ENCODE measurements around the gene CALML3.

The CALML3 gene

GRCh38 chr10:5496261-5497250 lies 28.2 kb upstream of the CALML3 start:
- ChIA-PET CTCF (interaction anchor here (0.9 to 1.4 kb wide), 2 partner anchors 12 to 127 kb away, joined by 3 to 4 read pairs; no protein-coding TSS in a partner anchor), POLR2A (no interaction called here)
- H3K4me3 ChIP-seq (ENCODE audit: low read depth, low read length): no peak overlapping the region
- no peak for TF ChIP-seq CTCF (IDR thresholded peaks at IDR 0.05; ENCODE audit: insufficient read depth, low read length, missing control alignments)
- DNase-seq (ENCODE audit: low read depth, low spot score): no peak

GRCh38 chr10:5497289-5497688 lies 27.5 kb upstream of the CALML3 start:
- CTCF ChIA-PET: no interaction called here
- DNase-seq (ENCODE audit: low read depth, low spot score): no peak
- POLR2A ChIA-PET: no interaction called here
- TF ChIP-seq CTCF (IDR thresholded peaks at IDR 0.05; ENCODE audit: insufficient read depth, low read length, missing control alignments): no peak
- H3K4me3 ChIP-seq (ENCODE audit: low read depth, low read length): no peak overlapping the region

GRCh38 chr10:5497948-5498730 lies 26.6 kb upstream of the CALML3 start:
- H3K4me3 ChIP-seq (ENCODE audit: low read depth, low read length): no peak overlapping the region
- DNase-seq (ENCODE audit: low read depth, low spot score): no peak
- CTCF ChIA-PET: no interaction called here
- POLR2A ChIA-PET: no interaction called here
- no peak for TF ChIP-seq CTCF (IDR thresholded peaks at IDR 0.05; ENCODE audit: insufficient read depth, low read length, missing control alignments)

- TF ChIP-seq CTCF (IDR thresholded peaks at IDR 0.05; ENCODE audit: insufficient read depth, low read length, missing control alignments): no peak
- POLR2A ChIA-PET: no interaction called here
- CTCF ChIA-PET: no interaction called here
Measured at GRCh38 chr10:5498791-5499492, 25.8 kb upstream of the CALML3 start.

DNA sequence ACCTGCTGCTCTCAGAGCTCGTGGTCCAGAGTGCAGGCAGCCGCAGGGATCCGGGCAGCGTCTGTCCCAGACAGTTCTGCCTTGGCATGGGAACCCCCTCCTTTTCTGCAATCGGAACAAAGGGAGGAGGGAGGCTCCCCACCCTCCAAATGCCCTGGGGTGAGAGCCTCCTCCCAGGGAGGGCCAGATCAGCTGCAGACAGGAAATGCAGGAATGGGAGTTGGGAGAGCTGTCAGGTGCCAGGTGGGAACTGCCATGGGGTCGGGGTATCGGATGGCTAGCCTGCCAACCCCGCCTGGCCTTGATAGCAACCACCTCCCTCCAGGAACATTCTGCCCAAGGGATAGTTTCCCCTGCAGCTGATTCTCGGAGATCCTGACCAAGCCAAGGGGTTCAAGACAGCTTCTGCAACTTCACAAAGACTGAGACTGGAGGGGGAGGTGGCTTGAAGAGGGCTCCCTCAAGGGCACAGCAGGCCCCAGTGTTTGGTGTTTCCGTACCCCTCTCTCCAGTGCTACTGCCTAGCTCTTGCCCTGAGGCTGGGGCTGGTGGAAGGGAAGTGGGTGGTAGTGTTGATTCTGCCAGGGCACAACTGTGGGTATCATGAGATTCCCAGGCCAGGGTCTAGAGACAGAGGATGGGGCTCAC lies 25.1 kb upstream of the CALML3 start, which contains the start of gene CALML5:
Gene CALML5, minus strand, starts transcription at position 78 of the 648 bp plus-strand sequence. CDS start 132 bp downstream, outside the sequence.
- ChIA-PET POLR2A (no interaction called here), CTCF (interaction anchor here (1.1 kb wide), 1 partner anchor 123 kb away, joined by 3 read pairs; no protein-coding TSS in a partner anchor)
- no peak within 1 kb of the TSS for H3K4me3 ChIP-seq (ENCODE audit: low read depth, low read length)
- no peak for TF ChIP-seq CTCF (IDR thresholded peaks at IDR 0.05; ENCODE audit: insufficient read depth, low read length, missing control alignments)
- no peak for DNase-seq (ENCODE audit: low read depth, low spot score)

More at GRCh38 chr10:5498791-5499492, 25.8 kb upstream of the CALML3 start:
- no peak overlapping the region for H3K4me3 ChIP-seq (ENCODE audit: low read depth, low read length)
- DNase-seq (ENCODE audit: low read depth, low spot score): no peak
